NCI-H2227 treated with DMSO at 0.1 percent for 48 hours (cell line): Measurements from ENCODE around the gene RCN2.

ENCODE experiments used
- DNase-seq: peaks from one replicate; lab custom pipeline; 2025; lab: John Stamatoyannopoulos, UW

The RCN2 gene

DNA sequence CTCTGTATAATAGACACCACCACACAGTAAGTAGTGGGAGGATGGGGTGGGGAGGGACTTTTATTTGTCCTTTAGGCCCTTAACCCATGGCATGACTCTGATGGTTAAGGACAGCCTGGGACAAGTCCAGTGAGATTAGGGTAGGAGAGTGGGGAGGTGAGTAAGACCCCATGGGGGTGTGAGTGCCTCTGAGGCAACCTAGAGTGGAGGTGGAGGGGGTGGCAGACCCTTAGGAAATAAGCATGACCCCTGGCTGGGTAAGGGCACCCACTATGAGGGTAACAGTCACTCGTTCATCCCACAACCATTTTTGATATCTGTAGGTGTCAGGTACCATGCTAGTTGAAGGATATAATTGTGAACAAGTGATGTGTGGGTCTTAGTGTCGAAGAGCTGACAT is 42.4 kb downstream of the RCN2 start:
- DNase-seq, result no peak

DNA sequence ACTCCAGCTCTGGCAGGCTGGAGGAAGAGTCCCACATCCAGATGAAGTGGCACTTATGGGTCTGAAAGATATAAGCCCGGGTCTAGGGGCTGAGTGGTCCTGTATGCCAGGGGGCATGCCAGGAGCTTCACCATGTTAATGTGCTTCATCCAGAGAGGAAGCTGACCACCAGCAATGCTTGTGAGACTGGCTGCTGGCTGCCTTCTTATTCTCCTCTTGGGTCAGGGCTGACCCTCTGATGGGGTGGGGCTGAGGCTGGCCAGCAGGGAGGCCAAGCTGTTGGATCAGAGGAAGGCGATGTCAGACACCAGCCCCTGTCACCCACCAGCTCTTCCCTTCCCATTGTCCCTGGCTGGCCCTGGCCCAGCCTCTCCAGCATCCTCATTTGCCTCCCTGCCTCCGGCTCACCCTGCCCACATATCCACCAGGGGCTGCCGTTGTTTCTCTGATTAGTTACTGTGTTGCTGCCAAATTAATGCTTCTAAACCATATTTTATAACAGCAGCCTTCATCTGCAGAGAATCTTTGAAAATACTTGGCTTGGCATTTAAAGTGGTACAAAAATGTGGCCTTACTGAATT is 43.0 kb downstream of the RCN2 start:
- DNase-seq, result no peak

GRCh38 chr15:76976141-76976540 is 44.6 kb downstream of the RCN2 start:
- DNase-seq, result no peak

DNA sequence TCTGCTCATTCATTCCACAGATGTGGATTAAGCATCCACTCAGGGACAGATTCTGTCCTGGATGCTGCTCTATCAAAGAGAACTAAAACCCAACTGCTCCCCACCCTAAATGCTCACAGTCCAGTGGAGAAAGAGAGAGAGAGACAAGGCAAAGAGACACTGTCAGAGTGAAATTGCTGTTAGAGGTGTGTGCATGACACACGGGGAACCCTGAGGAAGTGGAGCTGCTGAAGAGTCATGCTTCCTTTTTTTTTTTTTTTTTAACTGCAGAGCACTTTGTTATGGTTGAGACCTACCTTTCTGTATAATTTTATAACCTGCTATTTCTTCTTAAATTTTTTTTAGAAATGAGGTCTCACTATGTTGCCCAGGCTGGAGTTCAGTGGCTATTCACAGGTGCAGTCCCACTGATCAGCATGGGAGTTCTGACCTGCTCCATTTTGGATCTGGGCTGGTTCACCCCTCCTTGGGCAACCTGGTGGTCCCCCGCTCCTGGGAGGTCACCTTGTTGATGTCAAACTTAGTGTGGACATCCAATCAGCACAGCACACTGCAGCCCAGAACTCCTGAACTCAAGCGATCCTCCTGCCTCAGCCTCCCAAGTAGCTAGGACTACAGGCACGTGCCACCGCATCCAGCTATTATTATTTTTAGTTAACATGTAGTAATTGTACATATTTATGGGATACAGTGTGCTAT is 45.2 kb downstream of the RCN2 start:
- DNase-seq, result no peak

GRCh38 chr15:76978522-76979330 is 47.2 kb downstream of the RCN2 start:
- no peak for DNase-seq

DNA sequence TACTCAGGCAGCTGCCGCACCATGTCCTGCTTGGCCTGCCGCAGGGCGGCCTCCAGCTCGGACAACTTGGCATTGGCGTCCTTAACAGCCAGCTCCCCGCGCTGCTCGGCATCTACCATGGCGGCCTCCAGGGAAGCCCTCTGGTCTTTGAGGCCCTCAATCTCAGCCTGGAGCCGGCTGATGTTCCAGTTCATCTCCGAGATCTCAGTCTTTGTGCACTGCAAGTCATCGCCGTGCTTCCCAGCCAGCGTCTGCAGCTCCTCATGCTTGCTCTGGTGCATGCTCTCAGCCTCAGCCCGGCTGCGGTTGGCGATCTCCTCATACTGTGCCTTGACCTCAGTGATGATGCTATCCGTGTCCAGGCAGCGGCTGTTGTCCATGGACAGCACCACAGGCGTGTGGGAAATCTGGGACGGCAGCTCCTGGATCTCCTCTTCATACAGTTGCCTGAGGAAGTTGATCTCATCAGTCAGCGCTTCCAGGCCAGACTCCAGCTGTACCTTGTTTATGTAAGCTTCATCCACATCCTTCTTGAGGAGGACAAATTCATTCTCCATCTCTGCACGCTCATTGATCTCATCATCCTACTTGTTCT is 47.9 kb downstream of the RCN2 start:
- DNase-seq, result no peak

DNA sequence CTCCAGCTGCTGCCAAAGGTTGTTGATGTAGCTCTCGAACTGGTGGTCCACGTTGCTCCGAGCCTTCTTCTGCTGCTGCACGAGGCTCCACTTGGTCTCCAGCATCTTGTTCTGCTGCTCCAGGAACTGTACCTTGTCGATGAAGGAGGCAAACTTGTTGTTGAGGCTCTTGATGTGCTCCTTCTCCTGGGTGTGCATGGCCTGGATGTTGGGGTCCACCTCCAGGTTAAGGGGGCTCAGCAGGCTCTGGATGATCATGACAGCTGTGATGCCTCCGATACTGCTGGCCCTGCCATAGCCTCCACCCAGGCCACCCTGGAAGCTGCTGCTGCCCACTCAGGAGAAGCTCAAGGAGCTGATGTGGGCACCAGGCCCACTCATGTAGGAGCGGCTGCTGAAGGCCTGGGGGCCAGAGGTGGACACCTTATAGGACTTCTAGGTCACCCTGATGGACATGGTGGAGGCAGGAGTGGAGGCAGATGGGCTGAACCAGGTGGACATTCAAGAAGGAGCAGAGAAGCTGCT is 48.5 kb downstream of the RCN2 start:
- no peak for DNase-seq

DNA sequence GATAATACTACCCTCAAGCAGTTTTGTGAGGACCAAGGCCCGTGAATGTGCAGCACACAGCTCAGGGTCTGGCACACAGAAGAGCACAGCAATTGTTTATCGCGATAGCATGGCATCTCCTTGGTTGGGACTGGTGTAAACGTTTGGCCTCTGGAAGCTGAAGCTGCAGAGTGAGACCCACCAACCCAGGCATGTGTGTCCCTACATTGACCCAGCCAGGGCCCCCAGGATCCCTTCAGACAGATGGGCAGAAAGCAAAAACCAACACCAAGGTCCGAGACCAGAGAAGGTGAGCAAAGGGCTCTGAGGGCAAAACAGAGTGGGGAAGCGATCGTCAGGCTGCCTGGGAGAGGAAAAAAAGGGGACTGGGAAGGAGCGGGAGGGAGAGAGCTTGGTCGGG is 50.8 kb downstream of the RCN2 start:
- no peak for DNase-seq

DNA sequence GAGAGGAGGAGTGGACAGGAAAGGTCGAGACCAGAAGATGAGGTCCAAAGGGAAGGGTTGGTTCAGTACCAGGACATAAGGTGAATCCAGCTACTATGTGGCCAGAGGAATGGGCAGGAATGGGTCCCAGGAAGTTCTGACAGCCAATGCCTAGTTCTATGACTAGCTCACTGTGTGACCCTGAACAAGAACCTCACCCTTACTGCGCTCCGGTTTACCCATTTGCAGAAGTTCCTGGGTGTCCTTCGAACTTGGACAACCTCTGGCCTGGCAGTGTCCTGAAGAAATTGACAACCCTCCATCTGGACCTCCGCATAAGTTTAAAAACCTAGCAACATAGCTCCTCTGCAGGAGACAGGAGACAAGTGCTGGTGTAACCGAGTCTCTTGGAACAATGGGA is 51.2 kb downstream of the RCN2 start:
- no peak for DNase-seq

DNA sequence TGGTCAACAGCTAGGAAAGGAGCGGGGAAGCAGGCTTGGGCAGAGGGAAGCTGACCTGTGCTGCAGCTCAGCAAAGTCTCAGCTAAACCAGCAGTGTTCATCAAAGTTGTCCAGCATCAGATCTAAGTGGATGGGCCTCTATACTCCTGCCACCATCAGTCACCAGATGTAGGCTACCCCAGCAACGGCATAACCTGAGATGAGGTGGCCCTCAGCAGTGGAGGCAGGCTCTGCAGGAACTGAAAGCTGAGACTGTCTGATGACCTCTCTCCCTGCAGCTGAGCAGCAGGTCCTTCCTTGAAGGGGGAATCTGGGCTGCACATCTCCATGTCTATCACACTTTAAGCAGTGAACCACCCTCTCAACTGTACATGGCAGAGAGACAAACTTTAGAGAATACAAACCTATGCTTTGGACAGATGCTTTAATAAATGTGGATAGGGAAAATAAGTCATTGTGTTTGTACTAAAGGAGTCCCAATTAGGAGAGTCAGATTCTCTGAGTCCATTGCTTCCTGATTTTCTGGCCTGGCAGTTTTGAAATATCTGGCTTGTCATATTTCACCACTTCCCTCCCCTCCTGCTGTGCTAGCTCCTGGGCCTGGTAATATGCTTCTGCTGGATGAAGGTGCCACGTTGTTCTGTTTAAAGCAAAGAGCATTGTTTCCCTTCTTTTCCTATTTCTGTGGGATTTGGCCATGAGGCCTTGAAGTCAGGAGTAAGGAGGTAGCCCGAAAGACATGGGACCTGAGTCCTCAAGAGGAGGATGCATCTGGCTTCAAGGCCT is 52.2 kb downstream of the RCN2 start:
- no peak for DNase-seq

DNA sequence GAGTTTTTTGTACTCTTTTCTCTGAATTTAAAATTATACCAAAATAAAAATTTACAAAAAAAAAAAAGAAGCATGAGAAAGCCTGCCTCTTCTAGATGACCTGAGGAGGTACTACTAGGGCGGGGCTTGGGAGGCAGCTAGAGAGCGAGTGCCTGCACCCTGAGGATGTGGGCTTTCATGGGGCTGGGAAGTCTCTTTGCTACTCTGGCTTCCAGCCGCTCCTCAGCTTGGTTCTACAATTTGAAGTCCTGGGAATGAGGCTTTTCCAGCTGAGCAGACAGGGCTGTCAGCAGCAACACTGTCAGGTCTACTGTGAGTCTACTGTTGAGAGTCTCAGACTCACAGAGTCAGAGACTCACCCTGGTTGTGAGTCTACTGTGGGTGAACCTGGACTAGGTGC is 55.2 kb downstream of the RCN2 start:
- DNase-seq, result no peak

GRCh38 chr15:76987276-76987675 is 55.7 kb downstream of the RCN2 start:
- DNase-seq, result no peak

DNA sequence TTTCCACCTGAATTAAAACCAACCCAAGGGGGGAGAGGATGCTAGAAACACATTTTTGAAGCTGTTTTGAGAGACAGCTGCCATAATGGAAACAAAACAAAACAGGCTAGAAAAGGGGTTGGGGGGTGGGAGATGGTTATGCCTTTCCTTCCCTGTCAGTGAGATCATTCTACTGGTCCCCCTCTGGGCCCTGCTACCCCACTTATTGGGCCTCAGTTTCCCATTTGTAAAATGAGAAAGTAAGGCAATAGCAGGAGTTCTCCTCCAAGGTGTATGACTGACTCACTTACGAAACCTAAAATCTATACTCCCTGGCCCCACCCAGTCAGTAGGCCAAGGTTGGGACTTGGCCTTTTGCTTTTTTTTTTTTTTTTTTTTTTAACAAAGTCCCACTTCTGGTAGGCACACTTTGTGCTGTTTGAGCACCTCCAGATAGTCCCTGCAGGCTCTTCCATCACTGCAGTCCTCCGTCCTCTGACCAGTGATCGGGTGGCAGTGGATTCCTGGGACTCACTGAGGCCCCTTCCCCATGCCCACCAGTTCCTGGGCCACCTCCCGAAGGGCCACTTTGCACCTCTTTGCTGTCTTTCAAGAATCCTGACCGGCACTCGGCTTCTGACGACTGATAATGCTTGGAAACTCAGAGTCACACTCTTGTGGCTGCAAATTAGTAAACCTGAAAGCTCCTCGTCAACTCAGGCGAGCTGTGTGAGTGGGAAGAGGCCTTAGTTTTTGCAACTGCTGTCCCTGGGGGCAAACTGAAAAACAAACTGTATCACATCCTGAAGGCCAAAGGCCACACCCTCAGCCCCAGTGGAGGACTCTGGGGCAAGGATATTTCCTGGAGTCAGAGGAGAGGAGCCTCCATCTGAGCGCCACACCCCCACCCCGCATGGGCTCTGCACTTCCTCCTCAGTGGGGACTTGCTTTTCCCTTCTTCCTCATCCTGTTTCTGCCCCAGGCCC is 56.6 kb downstream of the RCN2 start:
- no peak for DNase-seq

- DNase-seq, result no peak
These were observed 57.6 kb downstream of the RCN2 start for GRCh38 chr15:76988867-76989780.

DNA sequence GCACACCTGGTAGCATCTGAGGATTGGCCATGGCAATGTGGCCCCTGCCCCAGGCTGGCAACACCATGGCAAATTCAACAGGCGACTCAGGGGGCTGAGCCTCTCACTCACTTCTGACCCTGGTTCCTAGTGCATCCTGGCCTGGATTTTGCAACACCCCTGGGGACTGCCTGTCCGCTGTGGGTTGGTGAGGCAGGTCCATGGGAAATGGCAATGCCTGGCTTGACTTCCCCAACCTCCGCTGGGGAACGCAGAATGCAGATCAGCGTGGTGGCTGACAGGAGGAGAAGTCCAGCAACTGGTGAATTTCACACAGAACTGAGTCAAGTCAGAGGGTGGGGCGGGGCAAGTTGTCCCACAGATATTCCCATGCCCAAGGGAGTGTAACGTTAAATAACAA is 59.5 kb downstream of the RCN2 start:
- no peak for DNase-seq

DNA sequence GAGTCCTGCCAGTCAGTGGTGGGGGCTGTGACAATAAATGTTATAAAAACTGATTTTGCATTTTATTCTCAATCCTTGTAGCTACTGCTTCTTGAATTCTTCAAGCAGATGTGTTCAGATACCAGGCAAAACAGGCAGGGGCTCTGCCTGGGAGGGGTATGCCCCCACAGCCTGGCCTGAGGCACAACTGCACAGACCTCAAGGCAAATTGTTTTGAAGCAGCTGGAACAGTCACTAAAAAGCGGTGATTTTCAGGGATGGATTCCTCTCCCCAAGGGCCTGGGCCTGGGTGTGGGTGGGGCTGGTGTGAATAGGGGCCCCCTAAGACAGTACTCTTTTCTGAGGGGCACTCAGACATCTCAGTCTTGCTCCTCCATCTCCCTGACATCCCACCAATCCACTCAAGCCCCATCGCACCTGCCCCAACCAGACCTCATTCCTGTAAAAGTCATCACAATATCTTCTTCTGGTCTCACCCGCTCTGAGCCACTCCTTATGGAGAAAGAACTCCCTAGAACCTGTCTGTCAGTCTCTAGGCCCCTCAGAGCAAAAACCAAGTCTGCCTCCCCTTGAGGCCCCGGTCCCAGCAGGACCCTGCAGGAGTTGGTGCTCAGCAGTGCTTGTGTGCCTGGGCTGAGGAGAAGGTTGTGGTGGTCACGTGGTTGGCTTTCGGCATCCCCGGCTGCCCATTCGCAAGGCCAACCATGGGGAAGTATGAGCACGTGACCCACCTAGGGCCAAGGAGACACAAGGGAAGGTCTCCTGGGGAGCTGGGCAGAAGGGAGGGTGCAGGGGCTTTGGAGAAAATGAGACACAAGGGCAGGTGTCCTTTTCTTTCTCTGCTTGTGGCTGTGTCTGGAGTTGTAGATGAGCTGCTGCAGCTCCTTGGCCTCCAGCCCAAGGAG is 60.4 kb downstream of the RCN2 start:
- DNase-seq, result no peak

DNA sequence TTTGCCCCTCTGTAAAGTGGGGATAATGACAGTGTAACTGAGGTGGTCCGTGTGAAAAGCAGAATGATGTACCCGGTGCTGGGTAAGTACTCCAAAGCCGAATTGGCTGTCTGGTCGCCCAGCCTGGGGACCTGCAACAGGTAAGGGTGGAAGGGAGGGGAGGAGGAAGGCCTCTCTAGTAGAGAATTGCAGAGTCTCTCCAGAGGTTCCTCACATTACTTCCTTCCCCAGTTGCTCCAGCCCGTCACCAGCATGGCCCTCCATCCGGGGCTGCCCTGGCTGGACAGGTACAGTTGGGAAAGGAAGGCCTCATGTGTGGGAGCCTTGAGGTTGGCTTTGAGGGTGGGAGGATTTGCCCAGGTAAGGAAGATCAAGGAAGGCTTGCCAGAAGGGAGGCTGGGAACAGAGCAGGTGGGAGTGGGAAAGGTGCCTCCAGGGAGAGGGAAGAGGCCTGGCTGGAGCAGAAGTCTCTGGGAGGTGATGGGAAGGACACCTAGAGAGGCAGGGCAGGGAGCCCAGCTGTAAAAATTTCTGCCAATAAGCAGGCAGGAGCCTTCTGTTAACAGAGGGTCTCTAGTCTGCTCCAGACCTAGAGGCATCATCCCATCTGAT is 61.7 kb downstream of the RCN2 start:
- DNase-seq, result no peak

DNA sequence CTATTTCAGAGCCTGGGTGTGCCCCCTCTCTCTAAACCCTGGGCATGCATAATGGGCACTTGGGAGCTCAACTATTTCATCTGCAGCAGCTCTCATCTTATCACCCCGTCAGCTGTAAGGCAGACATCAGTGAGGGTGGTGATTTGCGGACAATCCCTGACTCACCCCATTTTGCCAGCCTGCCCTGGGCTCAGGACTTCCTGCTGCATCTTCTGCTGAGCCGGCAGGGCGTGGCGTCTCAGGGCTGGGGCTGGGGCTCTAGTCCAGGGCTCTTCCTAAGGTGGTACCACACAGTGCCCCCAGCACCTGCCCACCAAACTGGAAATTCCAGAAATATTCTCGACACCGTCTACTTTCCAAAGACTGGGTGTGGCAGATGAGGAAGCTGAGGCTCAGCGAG is 62.5 kb downstream of the RCN2 start:
- DNase-seq, result no peak
